A673 (cell line): ENCODE data around the gene ZNRF3.

Experiments
- CTCF ChIP-seq: fragments of 300-800, 200-600 bp; sonication (generic); conservative IDR thresholded peaks from 2 replicates; pipeline ENCODE4 v1.5.1; 2017; ENCODE audit warnings: low read depth, mild to moderate bottlenecking, antibody characterized with exemption, low read length, moderate library complexity, mixed read lengths
- EZH2 ChIP-seq: fragments of 200-600 bp; sonication (generic); IDR thresholded peaks from 2 replicates; pipeline ENCODE4 v1.6.1; 2017; ENCODE audit warnings: borderline replicate concordance, low read depth, mild to moderate bottlenecking, mixed read lengths, antibody characterized with exemption, low read length; ENCODE audit not compliant: poor library complexity, severe bottlenecking

- TF ChIP-seq CTCF (no peak), EZH2 (no peak)
These were observed 154.1 kb downstream of the ZNRF3 start for GRCh38 chr22:29037340-29037932.
